ENCODE results near the gene MAT2A. TPM values are rescaled to one million over a fixed set of nuclear protein-coding genes. Genes with fewer than 3 reads are reported as not detected.
A peak's percentile ranks its signal among the peaks of the same experiment; 100 is the strongest.

The MAT2A gene
- total RNA-seq, 4 donors from 2014 or later = 223 to 1,046 (median 437) TPM

GRCh38 chr2:85534881-85535280, 4.1 kb upstream of the MAT2A start:
- TF ChIP-seq CTCF (IDR thresholded peaks at IDR 0.05) = no peak
- ATAC-seq (ENCODE audit: low FRiP score) (no peak), DNase-seq (ENCODE audit: low spot score) (no peak)

- ATAC-seq (ENCODE audit: low FRiP score) = no peak
- TF ChIP-seq CTCF (IDR thresholded peaks at IDR 0.05) = no peak
- no peak for DNase-seq (ENCODE audit: low spot score)
These were observed 2.5 kb upstream of the MAT2A start for GRCh38 chr2:85536479-85536878.

GRCh38 chr2:85537600-85538506, 1.1 kb upstream of the MAT2A start:
- no peak for TF ChIP-seq CTCF (IDR thresholded peaks at IDR 0.05)
- DNase-seq (ENCODE audit: low spot score) = no peak
- peak; percentile 0 for ATAC-seq (ENCODE audit: low FRiP score)

- ATAC-seq (ENCODE audit: low FRiP score) = peak; percentile 26
- TF ChIP-seq CTCF (IDR thresholded peaks at IDR 0.05) = no peak
- peak; percentile 39 for DNase-seq (ENCODE audit: low spot score)
These were observed 579 bp downstream of the MAT2A start for GRCh38 chr2:85539361-85540132.

- no peak for TF ChIP-seq CTCF (IDR thresholded peaks at IDR 0.05)
- DNase-seq (ENCODE audit: low spot score) (no peak), ATAC-seq (ENCODE audit: low FRiP score) (no peak)
These were observed 1.2 kb downstream of the MAT2A start for GRCh38 chr2:85540133-85540648.

GRCh38 chr2:85541262-85541661, 2.3 kb downstream of the MAT2A start:
- ATAC-seq (ENCODE audit: low FRiP score) (no peak), DNase-seq (ENCODE audit: low spot score) (no peak)
- no peak for TF ChIP-seq CTCF (IDR thresholded peaks at IDR 0.05)

All from omental fat pad (tissue), 4 donors.